Measurements from ENCODE around the gene DACT3.
A peak's percentile ranks its signal among the peaks of the same experiment; 100 is the strongest.

Gene DACT3

GRCh38 chr19:46600384-46601317 is 60.3 kb downstream of the DACT3 start:
- H3K4me1 Mint-ChIP-seq: peaks cover 37% of the 10 kb centered on the region
- TF ChIP-seq CTCF (IDR thresholded peaks at IDR 0.05): no peak
- peaks cover 8% of the 10 kb centered on the region for H3K27me3 Mint-ChIP-seq (ENCODE audit: low read depth, poor library complexity)
- peak overlapping the region; percentile 100 for H3K27ac Mint-ChIP-seq
- H3K36me3 Mint-ChIP-seq (ENCODE audit: low read depth): peaks cover 13% of the 10 kb centered on the region
- peaks cover 44% of the 10 kb centered on the region for H3K9me3 Mint-ChIP-seq
- DNase-seq: peak; percentile 99
- peak overlapping the region; percentile 93 for H3K4me3 Mint-ChIP-seq

GRCh38 chr19:46599716-46600373 is 61.1 kb downstream of the DACT3 start:
- Mint-ChIP-seq H3K9me3 (peaks cover 48% of the 10 kb centered on the region), H3K36me3 (ENCODE audit: low read depth) (peaks cover 13% of the 10 kb centered on the region), H3K4me1 (peaks cover 30% of the 10 kb centered on the region), H3K27me3 (ENCODE audit: low read depth, poor library complexity) (peaks cover 8% of the 10 kb centered on the region), H3K4me3 (peak overlapping the region; percentile 93), H3K27ac (peak overlapping the region; percentile 100)
- no peak for DNase-seq
- no peak for TF ChIP-seq CTCF (IDR thresholded peaks at IDR 0.05)

GRCh38 chr19:46598372-46598917 is 62.5 kb downstream of the DACT3 start:
- Mint-ChIP-seq H3K4me1 (peaks cover 19% of the 10 kb centered on the region), H3K4me3 (no peak overlapping the region), H3K27me3 (ENCODE audit: low read depth, poor library complexity) (peaks cover 14% of the 10 kb centered on the region), H3K36me3 (ENCODE audit: low read depth) (peaks cover 13% of the 10 kb centered on the region), H3K9me3 (peaks cover 48% of the 10 kb centered on the region), H3K27ac (no peak overlapping the region)
- no peak for DNase-seq
- TF ChIP-seq CTCF (IDR thresholded peaks at IDR 0.05): no peak

Measured in nephron progenitor cell (in vitro differentiated cells).